DND-41 (cell line): ENCODE measurements around the gene MMS22L.

Experiments used
- EZH2 ChIP-seq: IDR thresholded peaks from 3 replicates; pipeline ENCODE4 v1.6.1; 2012; ENCODE audit warnings: borderline replicate concordance, low read depth, mild to moderate bottlenecking, moderate library complexity, low read length, inconsistent platforms; ENCODE audit not compliant: severe bottlenecking
- TF ChIP-seq, protein P1 (sequence below): IDR thresholded peaks from 2 replicates; pipeline ENCODE4 v1.5.1; 2012; ENCODE audit warnings: borderline replicate concordance, low read length, moderate library complexity, mild to moderate bottlenecking; ENCODE audit not compliant: poor library complexity, severe bottlenecking; ENCODE audit errors: extremely low read depth

DNA sequence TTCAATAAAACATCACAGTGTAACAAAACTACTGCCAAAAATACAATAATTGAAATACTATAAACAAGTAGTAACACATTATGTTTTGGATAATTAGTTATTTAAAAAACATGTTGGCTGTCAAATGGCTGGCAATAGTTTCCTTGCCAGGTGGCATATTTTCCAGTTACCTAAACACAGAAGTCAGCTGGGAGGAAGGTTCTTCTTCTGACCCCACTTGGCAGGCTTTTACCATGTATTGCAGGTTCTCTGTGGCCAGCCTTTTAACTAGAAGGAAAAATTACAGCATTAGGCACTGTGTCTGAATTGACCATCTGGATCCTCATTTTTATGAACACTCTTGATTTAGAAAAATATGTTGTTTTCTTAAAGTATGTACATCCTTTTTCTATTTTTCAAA is 131.4 kb downstream of the MMS22L start:
- TF ChIP-seq, protein P1, sequence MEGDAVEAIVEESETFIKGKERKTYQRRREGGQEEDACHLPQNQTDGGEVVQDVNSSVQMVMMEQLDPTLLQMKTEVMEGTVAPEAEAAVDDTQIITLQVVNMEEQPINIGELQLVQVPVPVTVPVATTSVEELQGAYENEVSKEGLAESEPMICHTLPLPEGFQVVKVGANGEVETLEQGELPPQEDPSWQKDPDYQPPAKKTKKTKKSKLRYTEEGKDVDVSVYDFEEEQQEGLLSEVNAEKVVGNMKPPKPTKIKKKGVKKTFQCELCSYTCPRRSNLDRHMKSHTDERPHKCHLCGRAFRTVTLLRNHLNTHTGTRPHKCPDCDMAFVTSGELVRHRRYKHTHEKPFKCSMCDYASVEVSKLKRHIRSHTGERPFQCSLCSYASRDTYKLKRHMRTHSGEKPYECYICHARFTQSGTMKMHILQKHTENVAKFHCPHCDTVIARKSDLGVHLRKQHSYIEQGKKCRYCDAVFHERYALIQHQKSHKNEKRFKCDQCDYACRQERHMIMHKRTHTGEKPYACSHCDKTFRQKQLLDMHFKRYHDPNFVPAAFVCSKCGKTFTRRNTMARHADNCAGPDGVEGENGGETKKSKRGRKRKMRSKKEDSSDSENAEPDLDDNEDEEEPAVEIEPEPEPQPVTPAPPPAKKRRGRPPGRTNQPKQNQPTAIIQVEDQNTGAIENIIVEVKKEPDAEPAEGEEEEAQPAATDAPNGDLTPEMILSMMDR, result no peak
- no peak for TF ChIP-seq EZH2
